Measurements from ENCODE around the gene TMEM14B.
A peak's percentile ranks its signal among the peaks of the same experiment; 100 is the strongest.

The TMEM14B gene

DNA sequence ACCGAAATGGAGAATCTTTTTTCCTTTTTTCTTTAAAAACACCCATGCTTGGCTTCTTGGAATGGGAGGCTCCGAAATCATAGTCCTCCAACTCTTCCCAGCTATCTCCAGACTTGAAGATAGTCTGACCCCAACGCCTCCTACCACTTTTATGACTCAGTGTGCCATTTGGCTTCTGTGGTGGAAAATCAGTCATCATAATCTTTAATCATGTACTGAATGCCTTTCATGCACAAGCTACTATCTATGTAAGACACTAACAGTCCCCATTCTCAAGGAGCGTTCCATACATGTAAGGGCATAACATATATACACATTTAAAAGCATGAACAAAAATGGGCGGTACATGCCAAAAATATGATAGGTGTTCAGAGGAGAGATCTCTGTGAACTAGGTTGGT lies 44.1 kb downstream of the TMEM14B start:
- ChIA-PET CTCF (no interaction called here), POLR2A (ENCODE audit: low non-redundant PET) (no interaction called here)
- TF ChIP-seq, protein P1, sequence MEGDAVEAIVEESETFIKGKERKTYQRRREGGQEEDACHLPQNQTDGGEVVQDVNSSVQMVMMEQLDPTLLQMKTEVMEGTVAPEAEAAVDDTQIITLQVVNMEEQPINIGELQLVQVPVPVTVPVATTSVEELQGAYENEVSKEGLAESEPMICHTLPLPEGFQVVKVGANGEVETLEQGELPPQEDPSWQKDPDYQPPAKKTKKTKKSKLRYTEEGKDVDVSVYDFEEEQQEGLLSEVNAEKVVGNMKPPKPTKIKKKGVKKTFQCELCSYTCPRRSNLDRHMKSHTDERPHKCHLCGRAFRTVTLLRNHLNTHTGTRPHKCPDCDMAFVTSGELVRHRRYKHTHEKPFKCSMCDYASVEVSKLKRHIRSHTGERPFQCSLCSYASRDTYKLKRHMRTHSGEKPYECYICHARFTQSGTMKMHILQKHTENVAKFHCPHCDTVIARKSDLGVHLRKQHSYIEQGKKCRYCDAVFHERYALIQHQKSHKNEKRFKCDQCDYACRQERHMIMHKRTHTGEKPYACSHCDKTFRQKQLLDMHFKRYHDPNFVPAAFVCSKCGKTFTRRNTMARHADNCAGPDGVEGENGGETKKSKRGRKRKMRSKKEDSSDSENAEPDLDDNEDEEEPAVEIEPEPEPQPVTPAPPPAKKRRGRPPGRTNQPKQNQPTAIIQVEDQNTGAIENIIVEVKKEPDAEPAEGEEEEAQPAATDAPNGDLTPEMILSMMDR (conservative IDR thresholded peaks at IDR 0.05; ENCODE audit: low read depth): no peak
- DNase-seq (ENCODE audit: low spot score): no peak
- no peak overlapping the region for H3K27ac ChIP-seq

DNA sequence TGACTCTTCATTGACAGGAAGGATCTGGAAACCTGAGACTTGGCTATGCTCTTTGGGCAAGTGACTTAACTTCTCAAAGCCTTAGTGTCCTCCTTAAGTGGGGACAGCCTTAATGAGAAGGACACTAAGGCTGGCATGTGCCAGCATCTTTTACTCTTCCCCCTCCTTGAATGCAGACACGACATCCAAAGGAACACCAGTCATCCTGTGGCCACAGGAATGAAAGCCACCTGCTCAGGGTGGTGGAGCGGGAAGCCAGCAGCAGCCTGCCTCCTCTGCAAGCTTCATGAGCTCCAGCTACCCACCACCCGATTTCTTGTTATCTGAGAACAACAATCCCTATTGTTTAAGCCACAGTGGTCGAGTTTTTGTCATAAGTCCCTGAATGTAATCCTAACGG lies 44.5 kb downstream of the TMEM14B start:
- POLR2A ChIA-PET (ENCODE audit: low non-redundant PET): no interaction called here

DNA sequence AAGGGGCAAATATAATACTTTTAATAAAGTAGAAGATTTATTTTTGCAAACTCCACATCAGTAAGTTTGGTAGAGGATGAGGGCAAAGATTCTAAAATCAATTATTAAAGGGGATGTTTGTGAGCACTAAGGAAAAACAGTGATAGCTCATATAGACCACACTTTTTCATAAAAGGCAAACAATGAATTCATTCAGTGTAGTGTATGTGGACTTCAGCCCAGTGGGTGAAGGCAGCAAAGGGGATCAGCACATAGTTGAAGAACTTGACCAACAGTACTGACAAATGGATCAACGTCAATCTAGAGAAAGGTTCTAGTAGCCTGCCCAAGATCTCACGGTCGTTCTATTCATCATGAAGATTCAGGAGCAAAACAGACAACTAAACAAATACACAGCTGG lies 45.4 kb downstream of the TMEM14B start:
- H3K27ac ChIP-seq: no peak overlapping the region
- no peak for DNase-seq (ENCODE audit: low spot score)
- CTCF ChIA-PET: interaction anchor here (0.6 kb wide), 2 partner anchors 33 to 699 kb away, joined by 3 to 6 read pairs; no protein-coding TSS in a partner anchor
- TF ChIP-seq, protein P1 (conservative IDR thresholded peaks at IDR 0.05; ENCODE audit: low read depth): no peak
- POLR2A ChIA-PET (ENCODE audit: low non-redundant PET): no interaction called here

More for the DNA sequence above, 44.5 kb downstream of the TMEM14B start:
- no peak for DNase-seq (ENCODE audit: low spot score)
- H3K27ac ChIP-seq: no peak overlapping the region
- TF ChIP-seq, protein P1 (conservative IDR thresholded peaks at IDR 0.05; ENCODE audit: low read depth): no peak
- CTCF ChIA-PET: no interaction called here

DNA sequence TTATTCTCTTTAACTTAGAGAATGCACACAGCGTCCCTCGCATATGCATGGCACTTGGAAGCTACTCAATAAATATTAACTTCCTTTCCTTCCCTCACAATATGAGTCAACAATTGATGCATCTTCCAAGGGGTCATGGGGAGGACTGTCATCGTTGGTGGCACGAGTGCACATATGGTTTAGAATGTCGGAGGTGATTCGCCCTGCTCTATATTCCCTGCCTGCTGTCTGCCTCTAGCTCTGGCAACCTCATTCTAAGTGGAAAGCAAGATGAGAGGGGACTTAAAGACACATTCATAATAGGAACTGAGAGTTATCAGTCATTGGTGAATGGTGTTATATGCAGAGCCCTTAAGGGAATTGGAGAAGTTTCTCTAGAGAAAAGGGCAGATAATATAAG lies 46.1 kb downstream of the TMEM14B start:
- H3K27ac ChIP-seq: no peak overlapping the region
- DNase-seq (ENCODE audit: low spot score): no peak
- ChIA-PET POLR2A (ENCODE audit: low non-redundant PET) (no interaction called here), CTCF (interaction anchor here (0.6 kb wide), 1 partner anchor 34 kb away, joined by 6 read pairs; no protein-coding TSS in a partner anchor)
- TF ChIP-seq, protein P1 (conservative IDR thresholded peaks at IDR 0.05; ENCODE audit: low read depth): no peak

DNA sequence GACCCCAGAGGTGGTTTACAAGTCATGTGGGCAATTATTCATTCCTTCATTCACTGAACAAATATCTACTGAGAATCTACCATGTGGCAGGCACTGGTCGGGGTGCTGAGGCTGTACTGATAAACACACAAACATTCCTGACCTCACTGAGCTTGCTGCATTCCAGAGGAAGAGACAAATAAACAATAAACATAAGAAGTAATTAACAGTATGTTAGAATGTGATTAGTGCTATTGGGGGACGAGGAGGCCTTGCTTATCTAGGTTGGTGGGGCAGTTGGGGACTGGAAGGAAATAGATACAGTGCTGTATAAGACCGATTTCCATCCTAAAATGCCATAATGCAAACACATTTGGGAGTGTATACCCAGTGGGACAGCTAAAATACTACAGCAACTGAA lies 46.6 kb downstream of the TMEM14B start:
- H3K27ac ChIP-seq: no peak overlapping the region
- no peak for DNase-seq (ENCODE audit: low spot score)
- TF ChIP-seq, protein P1 (conservative IDR thresholded peaks at IDR 0.05; ENCODE audit: low read depth): no peak
- CTCF ChIA-PET: no interaction called here
- POLR2A ChIA-PET (ENCODE audit: low non-redundant PET): no interaction called here

DNA sequence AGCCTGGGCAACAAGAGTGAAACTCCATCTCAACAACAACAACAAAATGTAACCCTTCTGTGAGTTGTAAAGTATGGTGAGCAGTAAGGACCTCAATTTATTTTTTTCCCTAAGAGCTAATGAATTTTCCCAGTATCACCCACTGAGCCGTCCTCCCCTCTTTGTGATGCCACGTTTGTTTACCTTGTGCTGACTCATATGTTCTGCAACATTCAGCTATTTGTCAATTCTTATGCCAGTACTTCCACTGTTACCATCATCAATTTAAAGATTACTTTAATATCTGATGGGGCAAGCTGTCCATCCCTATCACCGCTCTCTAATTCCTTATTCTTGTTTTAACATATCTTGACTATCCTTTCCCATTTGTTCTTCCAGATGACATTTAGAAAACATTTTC lies 53.2 kb downstream of the TMEM14B start:
- no peak overlapping the region for H3K27ac ChIP-seq
- POLR2A ChIA-PET (ENCODE audit: low non-redundant PET): no interaction called here
- CTCF ChIA-PET: interaction anchor here (0.5 to 1.9 kb wide), 9 partner anchors 13 to 724 kb away, joined by 3 to 7 read pairs (median 3); no protein-coding TSS in a partner anchor
- TF ChIP-seq, protein P1 (conservative IDR thresholded peaks at IDR 0.05; ENCODE audit: low read depth): no peak
- DNase-seq (ENCODE audit: low spot score): peak; percentile 69
